22Rv1 (cell line): Measurements from ENCODE around the gene BCKDHA.

ENCODE experiments used
- ZFX ChIP-seq: fragments of 450-650 bp; IDR thresholded peaks from 2 replicates; pipeline ENCODE4 v1.6.1; 2017; ENCODE audit warnings: antibody characterized with exemption, borderline replicate concordance
- TF ChIP-seq, protein P1 (sequence below): fragments of 450-650 bp; IDR thresholded peaks from 2 replicates; pipeline ENCODE4 v1.5.1; 2017; ENCODE audit warnings: mild to moderate bottlenecking

- TF ChIP-seq, protein P1, sequence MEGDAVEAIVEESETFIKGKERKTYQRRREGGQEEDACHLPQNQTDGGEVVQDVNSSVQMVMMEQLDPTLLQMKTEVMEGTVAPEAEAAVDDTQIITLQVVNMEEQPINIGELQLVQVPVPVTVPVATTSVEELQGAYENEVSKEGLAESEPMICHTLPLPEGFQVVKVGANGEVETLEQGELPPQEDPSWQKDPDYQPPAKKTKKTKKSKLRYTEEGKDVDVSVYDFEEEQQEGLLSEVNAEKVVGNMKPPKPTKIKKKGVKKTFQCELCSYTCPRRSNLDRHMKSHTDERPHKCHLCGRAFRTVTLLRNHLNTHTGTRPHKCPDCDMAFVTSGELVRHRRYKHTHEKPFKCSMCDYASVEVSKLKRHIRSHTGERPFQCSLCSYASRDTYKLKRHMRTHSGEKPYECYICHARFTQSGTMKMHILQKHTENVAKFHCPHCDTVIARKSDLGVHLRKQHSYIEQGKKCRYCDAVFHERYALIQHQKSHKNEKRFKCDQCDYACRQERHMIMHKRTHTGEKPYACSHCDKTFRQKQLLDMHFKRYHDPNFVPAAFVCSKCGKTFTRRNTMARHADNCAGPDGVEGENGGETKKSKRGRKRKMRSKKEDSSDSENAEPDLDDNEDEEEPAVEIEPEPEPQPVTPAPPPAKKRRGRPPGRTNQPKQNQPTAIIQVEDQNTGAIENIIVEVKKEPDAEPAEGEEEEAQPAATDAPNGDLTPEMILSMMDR: no peak
- no peak for TF ChIP-seq ZFX
Measured at GRCh38 chr19:41422955-41423354, 25.3 kb downstream of the BCKDHA start.
